NCI-H345 treated with DMSO at 0.1 percent for 48 hours (cell line): Measurements from ENCODE around the gene KRTAP1-5.
"Not testable (repeated sequence)": the region's sequence is repeated elsewhere in the genome, so short reads cannot be mapped to it uniquely, and the experiment has no call there.

Experiments used
- DNase-seq: peaks from one replicate; lab custom pipeline; 2025; ENCODE audit not compliant: unreplicated experiment; lab: John Stamatoyannopoulos, UW

KRTAP1-5 gene

DNA sequence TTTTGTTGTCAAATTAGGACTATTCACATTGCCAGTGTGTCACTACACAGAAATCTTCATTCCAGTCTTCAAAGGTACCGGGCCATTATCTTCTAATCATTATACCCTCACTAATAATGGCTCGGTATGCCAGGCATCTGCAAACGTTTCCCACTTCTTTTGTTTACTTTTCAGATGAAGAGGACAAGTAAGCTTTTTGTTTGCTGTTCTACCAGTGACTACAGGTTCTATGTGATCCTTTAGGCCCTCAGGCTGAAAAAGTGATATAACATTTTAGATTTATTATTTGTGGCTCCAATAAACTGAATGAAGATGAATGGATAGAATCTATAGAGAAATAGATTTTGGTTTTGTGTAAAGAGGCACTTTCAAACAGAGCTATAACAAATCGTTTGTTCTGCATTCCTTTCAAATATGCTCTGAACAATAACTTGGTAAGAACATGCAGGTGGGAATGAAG lies 17.7 kb downstream of the KRTAP1-5 start:
- DNase-seq, result peak; percentile 64

DNA sequence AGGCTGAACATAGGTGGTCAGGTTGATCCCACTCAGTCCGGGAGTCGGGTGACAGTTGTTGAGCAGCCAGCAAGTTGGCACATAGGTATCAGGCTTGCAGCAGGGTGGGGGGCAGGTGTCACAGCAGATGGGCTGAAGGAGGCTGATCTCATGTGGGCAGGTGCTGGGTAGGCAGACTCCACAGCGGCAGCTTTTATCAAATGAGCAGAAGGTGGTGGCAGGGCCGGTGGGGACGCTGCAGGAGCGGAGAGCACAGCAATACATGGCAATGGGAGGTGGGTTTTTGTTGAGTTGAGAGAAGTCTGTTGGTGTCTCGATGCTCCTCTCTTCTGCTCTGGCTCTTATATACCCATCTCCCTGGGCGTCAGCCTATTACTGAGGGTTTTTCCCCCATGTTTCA lies 18.2 kb downstream of the KRTAP1-5 start, which contains the start of gene KRTAP3-1:
TSS of gene KRTAP3-1 (minus strand) at position 318 of the 400 bp plus-strand sequence. CDS start at position 264, 54 bp downstream.
- peak; percentile 68 for DNase-seq

DNA sequence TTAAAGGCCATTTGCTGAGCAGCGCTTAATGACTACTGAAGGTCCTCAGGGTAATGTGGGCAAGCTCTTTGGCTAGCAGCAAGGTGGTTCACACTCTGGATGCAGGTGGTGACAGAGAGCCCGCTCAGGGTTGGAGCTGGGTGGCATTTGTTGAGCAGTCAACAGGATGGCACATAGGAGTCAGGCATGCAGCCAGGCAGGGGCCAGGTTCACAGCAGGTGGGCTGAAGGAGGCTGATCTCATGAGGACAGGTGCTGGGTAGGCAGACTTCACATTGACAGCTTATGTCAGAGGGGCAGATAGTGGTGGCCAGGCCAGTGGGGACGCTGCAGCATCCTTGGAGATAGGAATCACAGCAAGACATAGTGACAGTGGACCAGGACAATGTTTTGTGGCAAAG lies 22.6 kb downstream of the KRTAP1-5 start:
- no peak for DNase-seq

DNA sequence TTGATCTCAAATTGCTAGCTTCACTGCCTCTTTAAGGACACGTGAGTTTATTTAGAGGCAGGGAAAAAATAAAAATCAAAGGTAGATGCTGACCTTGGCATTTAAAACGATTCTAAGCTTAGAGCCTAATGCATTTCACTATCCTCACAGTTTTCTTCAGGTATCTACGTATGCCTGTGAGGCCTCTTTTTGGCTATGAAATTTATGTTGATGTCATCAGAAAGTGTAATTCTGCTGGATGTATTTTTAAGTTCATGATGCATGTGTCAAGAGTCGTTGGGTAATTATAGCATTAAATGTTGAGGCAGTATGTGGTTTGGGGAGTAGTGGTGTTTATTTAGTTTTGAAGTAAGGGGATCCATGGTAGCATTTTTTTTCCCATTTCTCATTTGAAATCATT lies 23.1 kb downstream of the KRTAP1-5 start:
- DNase-seq, result no peak

DNA sequence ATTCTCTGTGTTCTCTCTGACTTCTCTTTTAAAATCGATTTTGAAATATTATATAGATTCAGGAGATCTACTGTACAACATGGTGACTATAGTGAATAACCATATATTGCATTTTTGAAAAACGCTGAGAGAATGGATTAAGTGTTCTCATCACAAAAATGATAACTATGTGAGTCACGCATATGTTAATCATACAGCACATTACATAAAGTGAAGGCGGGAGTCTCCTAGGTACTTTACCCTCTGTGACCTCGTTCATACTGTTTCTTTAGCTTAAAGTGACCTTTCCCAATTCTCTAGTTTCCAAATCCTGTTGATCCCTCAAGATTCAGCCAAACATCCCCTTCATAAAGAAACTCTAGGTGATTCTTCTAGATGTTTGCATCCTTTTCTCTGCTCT lies 24.2 kb downstream of the KRTAP1-5 start:
- no peak for DNase-seq

DNA sequence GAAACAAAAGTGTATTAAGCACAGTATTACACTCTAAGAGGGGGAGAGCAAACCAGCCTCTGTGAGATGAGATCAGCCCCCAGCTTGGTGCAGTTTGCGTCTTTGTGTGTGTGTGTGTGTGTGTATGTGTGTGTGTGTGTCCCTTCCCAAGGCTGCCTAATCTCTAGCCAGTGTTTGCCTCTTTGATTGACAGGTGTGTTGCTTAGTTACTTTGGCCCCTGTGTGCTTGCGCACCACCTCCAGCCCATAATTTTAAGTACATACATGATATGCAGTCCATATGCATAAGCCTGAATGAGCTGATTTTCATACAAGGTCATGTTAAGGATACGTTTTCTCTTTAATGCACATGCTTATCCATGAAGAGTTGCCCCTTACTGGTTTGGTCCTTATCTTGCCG lies 25.2 kb downstream of the KRTAP1-5 start:
- DNase-seq, result no peak

DNA sequence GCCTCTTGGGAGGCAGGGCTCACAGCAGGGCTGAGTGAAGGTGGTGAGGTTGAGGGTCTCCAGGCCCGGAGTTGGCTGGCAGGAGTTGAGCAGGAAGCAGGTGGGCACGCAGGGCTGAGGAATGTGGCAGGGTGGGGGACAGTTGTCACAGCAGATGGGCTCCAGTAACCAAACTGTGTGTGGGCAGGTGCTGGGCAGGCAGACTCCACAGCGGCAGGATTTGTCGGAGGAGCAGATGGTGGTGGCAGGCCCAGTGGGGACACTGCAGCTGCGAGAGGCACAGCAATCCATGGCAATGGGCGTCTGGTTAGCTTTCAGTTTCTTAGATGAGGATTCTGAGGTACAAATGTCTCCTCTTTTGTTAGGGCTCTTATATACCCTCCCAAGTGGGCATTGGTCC lies 27.4 kb downstream of the KRTAP1-5 start, which contains the start of gene KRTAP3-2:
TSS of gene KRTAP3-2 (minus strand) at position 344 of the 400 bp plus-strand sequence. CDS start at position 291, 53 bp downstream.
- not testable (repeated sequence) for DNase-seq

DNA sequence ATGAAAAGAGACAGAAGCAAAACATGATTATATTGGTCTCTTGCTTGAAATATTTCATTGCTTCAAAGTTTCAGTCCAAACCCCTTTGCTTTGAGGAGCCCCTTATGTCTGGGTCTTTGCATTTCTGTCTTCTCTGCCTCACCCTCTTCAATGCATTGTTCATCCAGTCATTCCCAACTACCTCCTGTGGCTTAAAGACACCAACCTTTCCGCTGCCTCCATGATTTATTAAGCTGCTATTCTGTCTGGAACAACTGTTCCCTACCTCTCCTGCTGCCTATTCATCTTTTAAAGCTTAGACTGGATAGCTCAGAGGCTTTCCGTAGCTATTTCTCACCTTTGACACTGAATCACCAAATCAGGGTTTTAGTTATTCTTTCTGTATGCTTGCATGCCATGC lies 29.6 kb downstream of the KRTAP1-5 start:
- DNase-seq, result no peak

DNA sequence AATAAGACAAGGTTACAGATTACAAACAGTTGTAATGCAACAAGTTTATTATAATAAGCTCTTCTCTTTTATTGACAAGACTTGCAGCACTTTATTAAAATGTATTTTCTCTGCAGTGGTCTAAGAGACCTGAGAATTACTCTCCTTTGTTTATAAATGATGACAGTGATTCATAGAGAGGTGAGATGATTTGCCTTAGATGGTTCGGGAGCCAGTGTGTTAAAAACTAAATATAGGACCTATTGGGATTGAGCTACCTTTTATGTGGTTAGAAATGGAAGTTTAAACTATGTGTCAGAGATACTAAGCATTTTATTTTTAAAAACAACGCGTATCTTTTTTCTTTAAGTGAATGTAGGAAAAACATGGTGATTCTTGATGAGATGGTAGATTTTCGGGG lies 30.2 kb downstream of the KRTAP1-5 start:
- DNase-seq, result no peak

DNA sequence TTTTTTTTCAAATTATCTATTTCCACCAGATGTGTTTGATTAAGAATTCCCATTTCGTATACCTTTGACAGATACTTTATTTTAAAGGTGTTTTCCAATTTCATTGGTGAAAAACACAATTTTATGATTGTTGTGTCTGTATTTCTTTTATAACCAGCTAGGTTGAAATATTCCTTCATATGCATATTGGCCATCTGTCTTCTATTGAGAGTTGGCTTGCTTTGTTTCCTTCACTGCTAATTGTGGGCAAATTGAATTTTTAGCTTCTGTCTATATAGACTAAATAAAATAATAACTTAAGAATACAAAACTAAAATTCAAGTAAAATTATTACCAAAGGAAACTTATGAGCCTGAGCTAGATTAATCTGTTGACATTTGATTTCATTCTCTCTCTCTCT lies 31.9 kb downstream of the KRTAP1-5 start:
- DNase-seq, result no peak

DNA sequence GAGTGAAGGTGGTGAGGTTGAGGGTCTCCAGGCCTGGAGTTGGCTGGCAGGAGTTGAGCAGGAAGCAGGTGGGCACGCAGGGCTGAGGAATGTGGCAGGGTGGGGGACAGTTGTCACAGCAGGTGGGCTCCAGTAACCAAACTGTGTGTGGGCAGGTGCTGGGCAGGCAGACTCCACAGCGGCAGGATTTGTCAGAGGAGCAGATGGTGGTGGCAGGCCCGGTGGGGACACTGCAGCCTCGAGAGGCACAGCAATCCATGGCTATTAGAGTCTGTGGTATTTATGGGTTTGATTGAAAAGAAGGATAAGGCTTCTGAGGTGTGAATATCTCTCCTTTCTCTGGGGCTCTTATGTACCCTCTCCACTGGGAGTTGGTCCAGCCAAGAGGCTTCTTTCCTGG lies 33.2 kb downstream of the KRTAP1-5 start, which contains the start of gene KRTAP3-3:
TSS of gene KRTAP3-3 (minus strand) at position 326 of the 400 bp plus-strand sequence. CDS start at position 259, 67 bp downstream.
- no peak for DNase-seq

DNA sequence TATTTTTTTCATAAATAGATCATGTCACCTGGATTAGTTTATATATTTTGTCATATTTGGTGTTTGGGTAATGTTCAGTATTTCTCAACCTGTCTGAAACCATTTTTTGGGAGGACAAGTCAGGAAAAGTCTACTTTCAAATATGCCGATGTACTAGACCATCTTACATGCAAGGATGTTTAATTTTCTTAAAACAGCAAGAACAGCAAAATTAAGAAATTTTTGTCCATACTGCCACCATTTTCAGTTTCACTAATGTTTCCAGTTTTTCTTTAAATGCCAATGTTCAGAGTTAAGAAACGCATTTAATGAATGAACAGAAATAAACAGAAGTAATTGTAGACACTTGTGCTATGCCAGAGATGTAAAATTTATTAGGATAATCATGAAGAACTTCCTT lies 33.9 kb downstream of the KRTAP1-5 start:
- no peak for DNase-seq

DNA sequence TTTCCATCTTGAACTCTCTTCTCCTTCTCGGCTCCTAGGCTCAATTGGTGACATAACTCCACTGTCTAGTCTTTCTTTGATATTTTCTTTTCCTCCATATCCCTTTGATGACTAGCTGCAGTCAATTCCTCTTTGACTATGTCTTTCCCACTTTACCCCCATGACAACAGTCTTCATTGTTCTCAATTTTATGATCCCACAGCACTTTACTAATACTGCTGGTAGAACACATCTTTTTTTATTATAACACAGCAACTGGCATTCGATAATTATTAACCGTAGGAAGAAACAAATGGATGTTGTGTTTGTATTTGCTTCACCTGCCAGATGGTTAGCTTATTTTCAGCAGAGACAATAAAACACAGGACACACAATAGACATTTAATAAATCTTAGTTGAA lies 34.3 kb downstream of the KRTAP1-5 start:
- no peak for DNase-seq

DNA sequence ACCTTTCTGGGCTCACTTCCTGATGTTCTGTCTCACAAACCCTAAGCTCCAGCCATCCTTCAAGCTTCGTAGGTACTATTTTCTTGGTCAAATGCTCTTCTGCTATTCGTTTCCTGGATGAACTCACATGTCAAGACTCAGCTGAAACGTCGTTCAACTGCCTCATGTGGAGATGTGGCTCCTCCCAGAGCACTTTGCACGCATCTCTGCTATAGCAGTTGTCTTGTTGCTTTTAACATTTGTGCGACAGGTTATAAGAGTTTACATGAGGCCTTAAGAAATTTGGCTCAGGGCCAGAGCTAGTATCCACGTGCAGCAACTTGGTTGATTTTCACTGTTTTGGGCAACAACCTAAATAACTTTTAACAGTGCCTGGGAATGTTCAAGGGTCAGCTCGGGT lies 40.1 kb downstream of the KRTAP1-5 start:
- DNase-seq, result no peak

DNA sequence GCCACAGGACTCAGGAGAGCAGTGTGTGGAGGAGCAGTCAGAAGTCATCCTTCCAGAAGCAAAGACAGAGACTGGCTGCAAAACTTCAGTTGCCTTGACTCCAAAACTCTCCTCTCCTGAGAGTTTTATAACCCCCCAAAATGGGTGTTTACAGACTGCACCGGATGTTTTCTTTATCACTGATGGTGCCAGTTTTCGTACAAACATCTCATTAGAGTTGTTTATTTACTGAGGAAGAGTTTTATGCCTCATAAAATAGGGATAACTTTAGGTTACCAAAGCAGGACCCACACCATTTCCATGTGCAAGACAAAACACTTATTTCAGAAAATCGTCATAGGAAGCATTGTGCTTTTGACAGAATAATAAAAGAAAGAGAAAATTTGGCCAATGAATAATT lies 42.8 kb downstream of the KRTAP1-5 start, which contains the start of gene KRT40:
TSS of gene KRT40 (minus strand) at position 101 of the 400 bp plus-strand sequence. CDS start at position 48, 53 bp downstream.
- no peak for DNase-seq

DNA sequence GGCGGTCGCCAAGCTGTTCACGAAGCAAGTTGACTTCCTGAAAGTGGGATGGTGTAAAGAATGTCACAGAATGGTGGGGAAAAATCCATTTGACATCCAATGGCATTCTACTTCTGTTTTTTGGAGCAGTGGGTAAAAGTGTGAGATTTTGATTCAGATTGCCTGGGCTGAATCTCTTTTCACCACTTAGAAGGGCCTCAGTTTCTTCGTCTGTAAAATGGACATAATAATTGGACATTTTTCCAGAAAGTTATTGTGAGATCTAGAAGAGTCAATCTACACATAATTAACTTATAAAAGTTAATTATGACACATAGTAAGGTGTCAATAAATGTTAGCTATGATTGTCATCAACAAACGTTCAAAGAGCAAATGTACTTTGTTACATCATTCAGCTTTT lies 45.9 kb downstream of the KRTAP1-5 start:
- DNase-seq, result no peak

DNA sequence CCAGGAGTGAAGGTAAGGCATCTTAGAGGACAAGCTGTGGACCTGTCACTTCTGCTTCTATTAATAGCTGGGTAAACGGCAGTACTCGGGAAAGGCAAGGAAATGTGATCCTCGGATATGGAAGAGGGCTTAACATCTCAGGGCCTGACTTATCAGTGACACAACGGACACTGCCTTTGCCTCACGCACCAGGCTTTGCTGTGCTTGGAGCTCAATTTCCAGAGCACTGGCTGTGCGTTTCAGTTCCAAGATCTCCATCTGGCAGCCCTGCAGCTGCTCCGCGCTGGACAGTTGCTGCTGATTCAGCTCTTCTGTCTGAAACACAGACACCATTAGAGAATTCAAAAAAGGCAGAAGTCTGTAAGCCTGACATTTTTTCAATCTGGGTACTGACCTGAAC lies 46.4 kb downstream of the KRTAP1-5 start:
- DNase-seq, result no peak

DNA sequence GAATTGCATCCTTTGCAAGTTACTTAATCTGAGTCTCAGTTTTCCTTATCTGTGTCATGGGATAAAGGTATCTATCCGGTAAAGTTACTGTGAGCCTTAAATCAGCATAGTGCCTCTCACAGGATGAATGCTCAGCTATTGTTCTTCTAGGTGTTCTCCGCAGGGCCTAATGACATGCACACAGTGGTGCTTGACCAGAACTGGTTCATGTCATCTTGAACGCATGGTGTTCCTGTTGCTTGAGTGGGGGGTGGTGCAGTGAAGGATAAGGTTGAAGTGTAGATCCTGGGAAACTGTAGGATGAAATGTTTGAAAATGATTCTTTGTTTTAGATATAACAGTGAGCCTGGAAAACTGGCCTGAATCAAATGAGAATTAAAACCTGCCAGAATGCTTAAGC lies 46.9 kb downstream of the KRTAP1-5 start:
- no peak for DNase-seq

DNA sequence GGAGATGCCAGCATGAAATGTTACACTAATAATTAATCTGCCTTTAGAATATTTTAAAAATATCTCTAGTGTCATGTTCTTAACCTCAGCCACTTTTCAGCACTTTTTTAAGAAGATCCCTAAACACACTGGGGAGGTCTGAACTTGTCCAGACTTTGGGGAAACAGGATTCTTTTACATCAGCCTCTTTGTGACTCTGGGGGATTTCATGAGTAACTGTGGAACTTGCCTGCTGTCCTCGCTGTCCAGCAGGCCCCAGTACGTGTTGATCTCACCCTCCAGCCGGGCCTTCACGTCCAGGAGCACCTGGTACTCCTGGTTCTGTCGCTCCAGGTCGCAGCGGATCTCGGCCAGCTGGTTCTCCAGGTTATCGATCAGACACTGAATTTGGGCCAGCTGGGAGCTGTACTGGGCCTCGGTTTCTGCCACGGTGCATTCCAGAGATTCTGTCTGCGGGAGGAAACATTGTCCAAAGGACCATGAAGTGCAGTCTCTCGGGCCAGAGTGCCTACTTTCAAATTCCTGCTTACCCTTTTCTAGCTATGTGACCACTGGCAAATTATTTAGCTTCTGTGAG lies 48.3 kb downstream of the KRTAP1-5 start:
- no peak for DNase-seq
